T-helper 1 cell treated with Interleukin-12 subunit alpha and Interleukin-12 subunit beta and Interleukin-4 antibody, amounts not matched to agents 30 ng/mL and 1 ng/mL, for 36 hours (primary cell): ENCODE results near the gene PDCD5. TPM values are rescaled to one million over a fixed set of nuclear protein-coding genes. Genes with fewer than 3 reads are reported as not detected.
"Not testable (repeated sequence)": the region's sequence is repeated elsewhere in the genome, so short reads cannot be mapped to it uniquely, and the experiment has no call there.

Source experiments
- intact Hi-C: fragments of 100-400 bp; cut with micrococcal nuclease; formaldehyde crosslinking; loops from one replicate; pipeline ENCODE4 v1.15.1; 2024
- total RNA-seq: library from RNA; stranded (reverse); gene quantifications from 2 replicates; pipeline ENCODE4 v1.2.3, GENCODE V29; 2022

The PDCD5 gene, protein sequence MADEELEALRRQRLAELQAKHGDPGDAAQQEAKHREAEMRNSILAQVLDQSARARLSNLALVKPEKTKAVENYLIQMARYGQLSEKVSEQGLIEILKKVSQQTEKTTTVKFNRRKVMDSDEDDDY
- 89.5 and 96.8 TPM in 2 replicates for total RNA-seq

DNA sequence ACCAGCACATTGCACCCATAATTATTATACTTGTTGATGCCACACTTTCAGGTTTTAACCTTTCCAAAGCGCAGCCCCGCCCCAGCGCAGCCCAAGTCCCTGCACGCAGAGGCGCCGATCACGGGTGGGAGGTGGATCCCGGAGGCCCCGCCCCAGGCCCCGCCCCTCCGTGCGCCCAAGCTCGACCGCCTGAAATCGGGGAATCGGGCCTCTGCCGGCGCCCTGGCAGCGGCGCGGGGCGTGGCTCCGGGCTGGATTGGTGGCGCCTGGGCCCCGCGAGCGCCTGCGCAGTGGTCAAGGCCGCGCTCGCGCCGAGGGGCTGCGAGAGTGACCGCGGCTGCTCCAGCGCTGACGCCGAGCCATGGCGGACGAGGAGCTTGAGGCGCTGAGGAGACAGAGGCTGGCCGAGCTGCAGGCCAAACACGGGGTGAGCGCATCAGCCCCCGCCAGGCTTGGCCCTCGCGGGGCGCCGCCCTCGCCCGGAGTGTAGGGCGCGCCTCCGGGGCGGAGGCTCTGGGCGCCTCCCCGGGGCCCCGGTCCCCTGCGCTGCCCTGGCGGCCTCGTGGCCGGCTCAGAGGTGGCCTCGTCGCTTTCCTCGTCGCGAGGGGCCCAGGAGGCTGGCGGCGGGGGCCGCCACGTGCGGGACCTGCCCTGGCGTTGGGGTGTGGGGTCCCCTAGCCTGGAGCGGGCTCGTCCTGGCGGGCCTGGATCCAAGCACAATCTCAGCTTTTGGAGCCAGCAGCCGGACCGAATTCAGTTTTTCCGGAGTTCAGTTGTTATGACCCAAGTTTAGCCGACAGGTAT is at the start of gene PDCD5:
PDCD5 (plus strand) TSS at position 290 of the 804 bp plus-strand sequence; CDS start at position 362, 72 bp downstream.
- intact Hi-C loops: loop anchor here (1.0 to 5.0 kb wide), 11 partner anchors 24 to 1369 kb away; partner anchors contain the start of genes ANKRD27, DPY19L3, FAAP24 and GPATCH1

DNA sequence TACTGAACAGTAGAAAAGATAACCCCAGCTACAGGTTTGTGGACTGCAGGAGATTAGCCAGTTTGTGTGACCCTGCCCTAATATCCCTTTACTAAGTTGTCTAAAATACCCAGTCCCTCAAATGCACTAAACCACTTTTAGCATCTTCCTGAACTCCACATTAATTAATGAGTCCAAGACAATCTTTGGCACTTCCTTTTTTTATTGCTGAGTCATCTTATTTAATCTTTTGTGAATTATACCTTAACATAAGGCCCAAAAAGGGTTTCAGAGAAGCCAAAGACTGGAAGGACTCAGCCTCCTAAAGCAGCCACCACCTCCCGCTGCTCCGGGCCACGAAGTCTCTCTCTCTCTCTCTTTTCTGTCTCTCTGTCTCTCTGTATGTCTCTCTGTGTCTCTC is 48.8 kb upstream of the PDCD5 start:
- intact Hi-C loops: no loop called here

DNA sequence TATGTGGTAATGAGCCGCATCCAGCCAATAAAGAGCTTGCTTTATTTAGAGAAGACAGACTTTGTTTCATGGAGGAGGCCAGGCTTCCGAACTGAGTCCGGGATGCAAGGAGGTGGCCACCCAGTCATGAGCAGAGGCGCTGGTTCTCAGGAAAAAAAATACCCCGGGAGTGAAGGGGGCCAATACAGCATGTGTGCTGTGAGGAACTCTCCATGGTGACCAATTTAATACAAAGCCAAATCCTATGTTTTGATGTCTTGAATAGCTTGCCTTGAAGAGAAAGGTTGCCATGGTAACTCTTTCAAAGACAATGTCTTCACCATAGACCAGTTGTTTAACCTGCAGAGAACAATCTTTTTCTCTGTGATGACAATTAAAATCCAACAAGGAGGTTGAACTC is 43.4 kb upstream of the PDCD5 start:
- intact Hi-C loops: no loop called here

DNA sequence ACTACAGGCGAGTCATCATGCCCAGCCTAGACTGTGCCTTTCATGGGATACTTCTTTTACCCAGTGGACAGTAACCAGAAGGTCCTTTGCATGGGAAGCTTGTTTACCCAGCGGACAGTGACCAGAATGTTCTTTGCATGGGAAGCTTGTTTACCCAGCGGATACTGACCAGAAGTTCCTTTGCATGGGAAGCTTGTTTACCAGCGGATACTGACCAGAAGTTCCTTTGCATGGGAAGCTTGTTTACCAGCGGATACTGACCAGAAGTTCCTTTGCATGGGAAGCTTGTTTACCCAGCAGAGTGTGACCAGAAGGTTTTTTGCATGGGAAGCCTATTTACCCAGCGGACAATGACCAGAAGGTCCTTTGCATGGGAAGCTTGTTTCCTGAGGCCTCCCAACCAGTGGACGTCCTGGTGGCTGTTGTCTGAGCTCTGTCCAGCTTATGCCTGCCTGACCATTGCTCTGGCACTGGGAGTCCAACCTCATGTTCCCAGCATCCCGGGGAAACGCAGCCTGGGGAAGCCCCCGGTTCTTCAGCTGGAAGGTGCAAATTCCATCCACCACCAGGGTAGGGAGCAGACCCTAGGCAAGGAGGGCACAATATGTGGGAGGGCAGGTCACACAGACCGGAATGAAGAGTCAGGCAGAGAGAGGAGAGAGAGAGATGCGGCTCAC is 41.6 kb upstream of the PDCD5 start:
- intact Hi-C loops: no loop called here

DNA sequence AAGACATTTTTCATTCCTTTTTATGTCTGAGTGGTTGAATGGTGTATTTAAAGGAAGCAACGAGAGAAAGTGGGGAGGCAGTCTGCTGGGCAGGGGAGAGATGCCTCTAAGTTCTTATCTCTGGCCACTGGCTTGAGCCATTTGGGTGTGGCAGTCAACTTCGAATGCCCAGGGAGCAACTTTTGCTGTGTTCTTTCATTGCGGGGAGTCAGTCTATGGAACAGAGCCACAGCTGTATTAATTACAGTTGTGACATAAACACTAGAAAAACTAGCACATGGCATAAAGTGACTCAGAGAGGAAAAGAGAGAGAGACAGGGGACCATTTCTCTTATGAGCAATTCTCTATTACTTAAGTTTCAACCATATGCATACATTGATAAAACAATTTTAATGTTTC is 40.4 kb upstream of the PDCD5 start:
- intact Hi-C loops: no loop called here

DNA sequence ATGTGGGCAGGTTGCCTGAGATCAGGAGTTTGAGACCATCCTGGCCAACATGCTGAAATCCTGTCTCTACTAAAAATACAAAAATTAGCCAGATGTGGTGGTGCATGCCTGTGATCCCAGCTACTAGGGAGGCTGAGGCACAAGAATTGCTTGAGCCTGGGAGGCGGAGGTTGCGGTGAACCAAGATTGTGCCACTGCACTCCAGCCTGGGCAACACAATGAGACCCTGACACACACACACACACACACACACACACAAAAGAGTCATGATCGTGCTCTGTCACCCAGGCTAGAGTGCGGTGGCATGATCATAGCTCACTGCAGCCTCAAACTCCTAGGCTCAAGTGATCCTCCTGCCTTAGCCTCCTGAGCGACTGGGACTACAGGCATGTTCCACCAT is 39.6 kb upstream of the PDCD5 start:
- intact Hi-C loops: not testable (repeated sequence)

DNA sequence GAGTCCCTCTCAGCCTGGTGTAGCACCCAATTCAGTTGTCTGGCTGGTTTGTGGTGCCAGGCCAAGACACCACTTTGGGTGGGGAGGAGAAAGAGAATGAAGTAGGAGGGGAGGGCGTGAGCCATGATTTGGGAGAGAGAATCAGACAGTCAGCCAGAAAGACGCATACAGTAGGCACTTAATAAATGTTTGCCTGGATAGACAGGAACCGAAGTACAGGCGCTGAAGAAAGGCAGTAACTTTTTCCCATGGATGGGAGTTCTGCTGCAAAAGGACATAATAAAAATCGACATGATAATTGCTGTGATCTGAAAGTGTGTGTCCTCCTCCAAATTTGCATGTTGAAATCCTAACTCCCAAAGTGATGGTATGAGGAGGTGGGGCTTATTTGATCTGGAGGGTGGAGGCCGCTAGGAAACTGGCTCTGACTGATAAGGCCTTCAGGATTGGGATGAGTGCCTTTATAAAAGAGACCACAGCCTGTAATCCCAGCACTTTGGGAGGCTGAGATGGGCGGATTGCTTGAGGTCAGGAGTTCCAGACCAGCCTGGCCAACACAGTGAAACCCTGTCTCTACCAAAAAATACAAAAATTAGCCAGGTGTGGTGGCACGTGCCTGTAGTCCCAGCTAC is 38.4 kb upstream of the PDCD5 start:
- intact Hi-C loops: no loop called here

DNA sequence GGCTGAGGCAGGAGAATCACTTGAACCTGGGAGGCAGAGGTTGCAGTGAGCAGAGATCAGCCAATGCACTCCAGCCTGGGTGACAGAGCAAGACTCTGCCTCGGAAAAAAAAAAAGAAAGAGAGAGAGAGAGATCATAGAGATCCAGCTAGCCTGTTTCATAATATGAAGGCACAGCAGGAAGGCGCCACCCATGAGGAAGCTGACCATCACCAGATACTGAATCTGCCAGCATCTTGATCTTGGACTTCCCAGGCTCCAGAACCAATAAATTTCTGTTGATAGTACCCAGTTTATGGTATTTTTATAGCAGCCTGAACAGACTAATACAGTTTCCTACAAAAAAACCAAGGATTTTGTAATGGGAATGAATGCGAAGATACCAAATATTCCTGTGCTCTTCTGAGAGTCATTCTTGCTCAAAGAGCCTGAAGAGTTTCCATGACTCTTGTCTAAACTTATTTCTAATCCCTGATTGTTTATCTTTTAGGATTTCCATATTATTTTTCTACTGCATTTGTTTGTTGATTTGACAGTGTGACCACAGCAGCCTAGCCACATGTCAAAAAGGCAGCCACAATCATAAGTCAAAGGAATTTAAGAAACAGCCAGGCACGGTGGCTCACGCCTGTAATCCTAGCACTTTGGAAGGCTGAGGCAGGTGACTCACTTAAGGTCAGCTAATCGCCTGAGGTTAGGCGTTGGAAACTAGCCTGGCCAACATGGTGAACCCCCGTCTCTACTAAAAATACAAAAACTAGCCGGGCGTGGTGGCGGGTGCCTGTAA is 37.7 kb upstream of the PDCD5 start:
- intact Hi-C loops: no loop called here

DNA sequence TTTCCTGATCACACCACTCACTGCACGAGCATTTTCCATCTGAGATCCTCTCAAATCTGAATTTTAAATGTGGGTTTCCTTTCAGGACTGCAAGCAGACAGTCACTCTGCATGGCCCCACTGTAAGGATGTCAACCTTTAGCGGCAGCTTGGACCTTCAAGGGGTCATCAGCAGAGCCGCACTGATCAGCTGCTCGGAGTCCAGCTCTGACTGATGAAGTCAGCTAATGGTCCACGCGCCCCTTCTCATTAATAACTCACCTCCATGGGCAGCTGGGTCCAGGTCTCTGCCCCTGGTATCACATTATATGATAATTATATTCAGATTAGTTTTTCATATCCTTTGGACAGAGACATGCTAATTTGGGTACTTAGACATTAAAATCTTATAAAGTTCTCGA is 36.1 kb upstream of the PDCD5 start:
- intact Hi-C loops: no loop called here

DNA sequence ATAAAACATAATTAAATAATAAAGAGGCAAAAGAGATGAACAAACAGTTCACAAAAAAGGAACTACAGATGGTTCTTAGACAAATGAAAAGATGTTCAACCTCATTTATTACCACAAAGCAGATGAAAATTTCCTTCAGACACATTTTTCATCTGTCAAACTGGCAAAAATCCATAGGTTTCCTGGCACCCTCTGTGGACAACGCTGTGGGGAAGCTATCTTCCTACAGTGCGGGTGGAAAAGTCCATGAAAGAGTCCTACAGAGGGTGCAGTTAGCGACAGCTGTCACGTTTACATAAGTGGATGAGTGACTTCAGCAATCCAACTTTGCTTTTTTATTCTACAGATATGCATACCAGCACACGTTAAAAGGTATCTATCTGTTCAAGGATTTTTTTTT is 30.3 kb upstream of the PDCD5 start:
- intact Hi-C loops: no loop called here

DNA sequence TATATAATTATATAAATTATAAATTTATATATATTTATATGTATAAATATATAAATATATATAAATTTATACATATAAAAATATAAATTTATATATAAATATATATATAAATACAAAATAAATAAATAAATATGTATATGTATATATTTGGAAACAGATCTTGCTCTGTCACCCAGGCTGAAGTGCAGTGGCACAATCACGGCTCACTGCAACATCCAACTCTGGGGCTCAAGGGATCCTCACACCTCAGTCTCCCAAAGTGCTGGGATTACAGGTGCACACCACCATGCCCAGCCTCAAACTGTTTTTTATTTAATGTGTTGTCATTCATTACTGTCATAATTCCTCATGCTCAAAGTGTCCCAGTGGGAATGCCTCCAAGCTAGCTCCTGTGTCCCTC is 25.2 kb upstream of the PDCD5 start:
- intact Hi-C loops: loop anchor here (2.0 kb wide), 1 partner anchor 25 kb away; the partner anchor contains the start of gene PDCD5

DNA sequence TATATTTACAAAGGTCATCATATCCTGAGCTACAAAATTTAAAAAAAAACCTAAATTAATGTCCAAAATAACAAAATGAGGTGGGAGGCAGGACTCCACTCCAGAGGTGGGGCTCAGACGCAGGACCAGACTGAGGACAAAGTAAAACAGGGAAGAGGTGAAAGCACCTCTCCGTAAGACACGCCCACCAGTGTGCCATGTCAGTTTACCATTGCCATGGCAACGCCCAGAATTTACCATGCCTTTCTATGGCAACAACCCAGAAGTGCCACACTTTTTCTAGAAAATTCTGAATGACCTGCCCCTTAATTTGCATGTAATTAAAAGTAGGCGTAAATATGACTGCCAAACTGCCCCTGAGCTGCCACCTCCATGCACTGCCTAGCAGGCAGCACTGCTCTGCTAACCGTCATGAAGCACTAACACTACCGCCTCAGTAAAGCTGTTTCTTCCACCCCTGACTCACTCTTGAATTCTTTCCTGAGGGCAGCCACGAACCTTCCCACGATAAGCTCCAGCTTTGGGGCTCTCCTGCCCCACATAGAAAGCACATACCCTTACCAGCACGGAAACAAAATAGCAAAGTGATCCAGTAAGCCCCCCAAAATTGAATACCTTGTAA is 22.3 kb upstream of the PDCD5 start:
- intact Hi-C loops: no loop called here

DNA sequence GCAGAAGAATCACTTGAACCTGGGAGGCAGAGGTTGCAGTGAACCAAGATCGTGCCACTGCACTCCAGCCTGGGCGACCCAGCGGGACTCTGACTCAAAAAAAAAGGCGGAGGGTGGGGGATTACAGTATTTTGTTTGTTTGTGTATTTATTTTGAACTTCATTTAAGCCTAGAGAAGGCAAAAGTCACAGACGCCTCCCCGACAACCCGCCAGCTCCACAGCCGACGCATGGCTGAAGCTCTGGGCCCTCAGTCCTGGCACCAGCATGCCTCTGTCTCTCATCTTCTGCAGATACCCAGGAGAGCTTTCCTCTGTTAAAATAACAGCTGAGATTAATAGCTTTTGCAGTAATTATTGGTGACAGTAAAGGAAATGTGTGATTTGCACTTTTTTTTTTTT is 17.2 kb upstream of the PDCD5 start:
- intact Hi-C loops: no loop called here

DNA sequence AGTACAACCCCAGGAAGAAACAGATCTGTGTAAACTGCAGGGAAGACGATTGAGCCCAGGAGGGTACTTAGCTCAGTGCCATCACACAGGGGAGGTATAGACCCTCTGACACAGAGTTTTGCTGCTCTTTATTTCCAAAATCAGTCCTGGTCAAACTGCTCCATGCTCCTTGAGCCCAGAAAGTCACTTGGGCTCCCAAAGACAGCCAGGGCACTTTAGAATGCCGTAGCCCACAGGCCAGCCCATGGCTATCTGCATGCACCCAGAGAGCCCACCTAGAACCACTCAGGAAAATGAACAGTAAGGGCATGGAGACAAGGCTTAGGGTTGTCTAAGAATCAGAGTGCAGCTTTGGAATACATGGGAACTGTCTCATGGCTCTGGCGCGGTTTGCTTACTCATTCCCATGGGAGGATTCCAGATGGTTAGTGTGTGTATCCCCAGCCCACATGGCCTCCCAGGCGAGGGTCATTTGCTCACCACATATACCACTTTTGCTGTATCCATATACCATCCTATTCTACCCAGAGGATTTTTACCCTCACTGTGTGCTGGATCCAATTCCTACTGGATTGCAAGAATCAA is 14.7 kb upstream of the PDCD5 start:
- intact Hi-C loops: no loop called here

DNA sequence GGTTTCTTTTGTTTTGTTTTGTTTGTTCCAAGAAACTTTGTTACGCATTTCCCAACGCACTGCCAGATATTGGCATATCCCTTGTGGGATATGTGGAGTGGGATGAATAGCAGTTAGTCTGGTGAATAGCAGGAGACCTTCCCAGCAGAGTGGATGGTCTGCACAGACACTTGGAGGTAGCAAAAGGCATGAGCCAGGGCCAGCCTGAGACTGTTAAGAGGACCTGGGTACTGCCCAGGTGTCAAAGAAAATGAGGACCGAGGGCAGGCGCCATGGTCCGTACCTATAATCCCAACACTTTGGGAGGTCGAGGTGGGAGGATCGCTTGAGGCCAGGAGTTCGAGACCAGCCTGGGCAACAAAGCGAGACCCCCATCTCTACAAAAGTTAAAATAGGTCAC is 13.5 kb upstream of the PDCD5 start:
- intact Hi-C loops: no loop called here

DNA sequence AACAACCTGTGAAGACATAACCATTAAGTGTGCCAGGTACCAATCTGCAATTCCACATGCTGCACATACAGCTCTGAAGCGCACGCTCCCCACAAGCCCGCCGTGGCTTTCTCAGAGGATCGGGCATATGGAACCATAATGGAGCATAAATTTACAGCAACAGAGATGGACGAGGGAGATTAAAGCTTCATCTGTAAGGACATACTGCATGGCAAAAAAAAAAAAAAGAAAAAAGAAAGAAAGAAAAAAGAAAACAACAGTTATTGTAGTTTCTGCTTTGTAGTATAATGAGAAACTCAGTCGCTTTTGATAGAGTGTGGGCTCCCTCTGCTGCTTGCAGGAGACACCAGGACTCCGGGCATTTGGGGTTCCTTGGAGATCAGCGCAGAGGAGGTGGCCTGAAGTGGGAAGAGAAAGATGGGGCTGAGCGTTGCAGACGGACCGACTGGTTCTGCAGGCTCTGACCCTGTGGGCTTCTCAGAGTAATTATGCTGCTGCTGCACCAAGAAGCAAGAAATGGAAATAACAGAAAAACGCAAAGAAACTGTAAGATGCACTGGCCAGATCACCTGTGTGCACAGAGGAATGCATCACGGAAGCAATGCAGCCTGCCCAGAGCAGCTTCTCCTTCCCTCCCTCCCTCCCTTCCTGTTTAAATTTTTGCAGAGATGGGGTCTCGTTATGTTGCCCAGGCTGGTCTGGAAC is 10.8 kb upstream of the PDCD5 start:
- intact Hi-C loops: loop anchor here (1.0 kb wide), 5 partner anchors 106 to 283 kb away; partner anchors contain the start of gene ZNF507

DNA sequence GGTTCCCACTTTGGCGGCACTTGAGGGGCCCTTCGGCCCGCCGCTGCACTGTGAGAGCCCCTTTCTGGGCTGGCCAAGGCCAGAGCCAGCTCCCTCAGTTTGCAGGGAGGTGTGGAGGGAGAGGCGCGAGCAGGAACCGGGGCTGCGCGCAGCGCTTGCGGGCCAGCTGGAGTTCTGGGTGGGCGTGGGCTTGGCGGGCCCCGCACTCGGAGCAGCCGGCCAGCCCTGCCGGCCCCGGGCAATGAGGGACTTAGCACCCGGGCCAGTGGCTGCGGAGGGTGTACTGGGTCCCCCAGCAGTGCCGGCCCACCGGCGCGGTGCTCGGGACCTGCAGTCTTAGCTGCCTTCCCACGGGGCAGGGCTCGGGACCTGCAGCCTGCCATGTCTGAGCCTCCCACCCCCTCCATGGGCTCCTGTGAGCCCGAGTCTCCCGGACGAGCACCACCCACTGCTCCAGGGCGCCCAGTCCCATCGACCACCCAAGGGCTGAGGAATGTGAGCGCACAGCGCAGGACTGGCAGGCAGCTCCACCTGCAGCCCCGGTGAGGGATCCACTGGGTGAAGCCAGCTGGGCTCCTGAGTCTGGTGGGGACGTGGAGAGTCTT is 9.4 kb upstream of the PDCD5 start:
- intact Hi-C loops: not testable (repeated sequence)

DNA sequence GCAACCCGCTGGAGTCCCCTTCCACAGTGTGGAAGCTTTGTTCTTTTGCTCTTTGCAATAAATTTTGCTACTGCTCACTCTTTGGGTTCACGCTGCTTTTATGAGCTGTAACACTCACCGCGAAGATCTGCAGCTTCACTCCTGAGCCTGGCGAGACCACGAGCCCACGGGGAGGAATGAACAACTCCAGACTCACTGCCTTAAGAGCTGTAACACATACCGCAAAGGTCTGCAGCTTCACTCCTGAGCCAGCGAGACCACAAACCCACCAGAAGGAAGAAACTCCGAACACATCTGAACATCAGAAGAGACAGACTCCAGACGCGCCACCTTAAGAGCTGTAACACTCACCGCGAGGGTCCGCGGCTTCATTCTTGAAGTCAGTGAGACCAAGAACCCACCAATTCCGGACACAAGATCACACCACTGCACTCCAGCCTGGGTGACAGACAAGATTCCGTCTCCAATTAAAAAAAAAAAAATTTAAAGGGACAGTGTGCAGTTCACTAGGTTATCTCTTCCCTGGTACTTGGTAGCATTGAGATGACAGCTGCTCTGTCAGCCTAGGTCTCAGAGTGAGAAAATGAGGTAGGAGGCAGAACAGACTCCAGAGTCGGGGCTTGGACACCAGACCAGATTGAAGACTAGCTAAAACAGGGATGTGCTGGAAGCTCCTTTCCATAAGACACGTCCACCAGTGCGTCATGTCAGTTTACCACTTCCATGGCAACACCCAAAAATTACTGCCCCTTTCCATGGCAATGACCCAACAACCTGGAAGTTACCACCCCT is 8.1 kb upstream of the PDCD5 start:
- intact Hi-C loops: not testable (repeated sequence)

DNA sequence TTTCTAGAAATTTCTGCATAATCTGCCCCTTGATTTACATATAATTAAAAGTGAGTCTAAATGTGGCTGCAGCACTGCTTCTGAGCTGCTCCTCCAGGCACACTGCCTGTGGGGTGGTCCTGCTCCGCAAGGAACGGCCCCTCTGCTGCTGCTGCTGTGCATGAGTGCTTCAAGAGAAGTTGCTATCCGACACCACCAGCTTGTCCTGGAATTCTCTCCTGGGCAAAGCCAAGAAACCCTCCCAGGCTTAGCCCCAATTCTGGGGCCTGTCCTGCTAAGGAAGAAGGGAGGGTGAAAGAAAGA is 7.5 kb upstream of the PDCD5 start:
- intact Hi-C loops: no loop called here
